ENCODE results near the gene PRAME.

- TF ChIP-seq PBX2 (CRISPR knock-in tag; IDR thresholded peaks at IDR 0.05) (no peak), YY1 (IDR thresholded peaks at IDR 0.05; ENCODE audit: insufficient read depth, insufficient replicate concordance, low read depth, low read length) (no peak), NR2F1 (CRISPR knock-in tag; IDR thresholded peaks at IDR 0.05) (no peak), POLR2AphosphoS5 (IDR thresholded peaks at IDR 0.05; ENCODE audit: low read depth, low read length) (no peak), EP300 (IDR thresholded peaks at IDR 0.05; ENCODE audit: low read depth in 2 of 2, low read length in 2 of 2) (no peak), EP300 (CRISPR knock-in tag; IDR thresholded peaks at IDR 0.05; ENCODE audit: borderline replicate concordance) (no peak), TEAD2 (CRISPR knock-in tag; IDR thresholded peaks at IDR 0.05) (no peak), DPF2 (CRISPR knock-in tag; IDR thresholded peaks at IDR 0.05; ENCODE audit: borderline replicate concordance, low read depth) (no peak), ZNF143 (CRISPR knock-in tag; IDR thresholded peaks at IDR 0.05) (no peak), ZZZ3 (CRISPR knock-in tag; IDR thresholded peaks at IDR 0.05; ENCODE audit: borderline replicate concordance) (no peak)
Measured at GRCh38 chr22:22548910-22549309, 10.2 kb downstream of the PRAME start.

Data from HepG2 (cell line).